ENCODE measurements around the gene METRN.

METRN gene

GRCh38 chr16:677316-678190 is 37.4 kb upstream of the METRN start:
- no peak for DNase-seq (ENCODE audit: low read depth)

- no peak for DNase-seq (ENCODE audit: low read depth)
Observed at GRCh38 chr16:678209-678857, 36.6 kb upstream of the METRN start.

- peak; percentile 64 for DNase-seq (ENCODE audit: low read depth)
Observed at GRCh38 chr16:678858-679813, 35.8 kb upstream of the METRN start.

- peak; percentile 88 for DNase-seq (ENCODE audit: low read depth)
Observed at GRCh38 chr16:679814-680624, 34.9 kb upstream of the METRN start, which contains the start of gene STUB1. STUB1 (plus strand) TSS chr16:680410; CDS start chr16:680526, 116 bp downstream.

GRCh38 chr16:680625-680945 is 34.3 kb upstream of the METRN start:
- no peak for DNase-seq (ENCODE audit: low read depth)

GRCh38 chr16:680967-681745 is 33.8 kb upstream of the METRN start:
- DNase-seq (ENCODE audit: low read depth) = peak; percentile 44

GRCh38 chr16:681746-682427 is 33.0 kb upstream of the METRN start:
- DNase-seq (ENCODE audit: low read depth) = peak; percentile 22

GRCh38 chr16:682493-683395 is 32.2 kb upstream of the METRN start:
- DNase-seq (ENCODE audit: low read depth) = no peak

- no peak for DNase-seq (ENCODE audit: low read depth)
Observed at GRCh38 chr16:683396-684070, 31.4 kb upstream of the METRN start.

GRCh38 chr16:684071-684794 is 30.7 kb upstream of the METRN start, which contains the start of gene JMJD8:
JMJD8 (minus strand) TSS chr16:684334; CDS start chr16:684319, 15 bp downstream.
- peak; percentile 96 for DNase-seq (ENCODE audit: low read depth)

GRCh38 chr16:684961-685696 is 29.8 kb upstream of the METRN start:
- no peak for DNase-seq (ENCODE audit: low read depth)

GRCh38 chr16:685967-686366 is 29.0 kb upstream of the METRN start:
- DNase-seq (ENCODE audit: low read depth) = peak; percentile 48

GRCh38 chr16:686459-687260 is 28.3 kb upstream of the METRN start:
- no peak for DNase-seq (ENCODE audit: low read depth)

GRCh38 chr16:687499-687898 is 27.4 kb upstream of the METRN start:
- no peak for DNase-seq (ENCODE audit: low read depth)

GRCh38 chr16:689175-689897 is 25.6 kb upstream of the METRN start:
- no peak for DNase-seq (ENCODE audit: low read depth)

Data from EH (cell line).